HCEC 1CT (cell line): ENCODE measurements around the gene EEIG1.

Experiments used
- DNase-seq: peaks from one replicate; pipeline ENCODE4 v3.0.0-alpha.2; 2017

Gene EEIG1

GRCh38 chr9:127937388-127938297 lies 43.1 kb downstream of the EEIG1 start, which contains the start of gene DPM2:
TSS of gene DPM2 (minus strand) at chr9:127937854. CDS start at chr9:127937820, 34 bp downstream.
- DNase-seq: peak; percentile 86

GRCh38 chr9:127937056-127937387 lies 43.8 kb downstream of the EEIG1 start:
- DNase-seq: no peak

- no peak for DNase-seq
Observed at GRCh38 chr9:127936347-127936852, 44.4 kb downstream of the EEIG1 start.

GRCh38 chr9:127935765-127936221 lies 45.0 kb downstream of the EEIG1 start:
- DNase-seq: no peak

GRCh38 chr9:127934986-127935385 lies 45.8 kb downstream of the EEIG1 start:
- no peak for DNase-seq

GRCh38 chr9:127934248-127934647 lies 46.5 kb downstream of the EEIG1 start:
- no peak for DNase-seq

GRCh38 chr9:127931092-127931881 lies 49.5 kb downstream of the EEIG1 start:
- DNase-seq: peak; percentile 67
